Thyroid gland (tissue), 4 donors: ENCODE data around the gene ZNF784.

Experiments
- POLR2A ChIP-seq, 2 donors: fragments of 450-650 bp; IDR thresholded peaks; one replicate each; pipeline ENCODE4 v1.6.1; 2017; ENCODE audit warnings: antibody characterized with exemption in 2 of 2, mild to moderate bottlenecking in 2 of 2, moderate library complexity in 1 of 2
- TF ChIP-seq, protein P1 (sequence below), 6 experiments: fragments of 200-600 bp in 3 of 6; fragments of 450-650 bp in 3 of 6; sonication (generic) in 3 of 6; IDR thresholded peaks; one replicate each; pipeline ENCODE4 v1.5.1; 2016 to 2019; ENCODE audit warnings: antibody characterized with exemption in 6 of 6, mild to moderate bottlenecking in 2 of 6, inconsistent platforms in 1 of 6, moderate library complexity in 1 of 6

GRCh38 chr19:55650126-55650557 is 25.8 kb upstream of the ZNF784 start:
- TF ChIP-seq, protein P1, sequence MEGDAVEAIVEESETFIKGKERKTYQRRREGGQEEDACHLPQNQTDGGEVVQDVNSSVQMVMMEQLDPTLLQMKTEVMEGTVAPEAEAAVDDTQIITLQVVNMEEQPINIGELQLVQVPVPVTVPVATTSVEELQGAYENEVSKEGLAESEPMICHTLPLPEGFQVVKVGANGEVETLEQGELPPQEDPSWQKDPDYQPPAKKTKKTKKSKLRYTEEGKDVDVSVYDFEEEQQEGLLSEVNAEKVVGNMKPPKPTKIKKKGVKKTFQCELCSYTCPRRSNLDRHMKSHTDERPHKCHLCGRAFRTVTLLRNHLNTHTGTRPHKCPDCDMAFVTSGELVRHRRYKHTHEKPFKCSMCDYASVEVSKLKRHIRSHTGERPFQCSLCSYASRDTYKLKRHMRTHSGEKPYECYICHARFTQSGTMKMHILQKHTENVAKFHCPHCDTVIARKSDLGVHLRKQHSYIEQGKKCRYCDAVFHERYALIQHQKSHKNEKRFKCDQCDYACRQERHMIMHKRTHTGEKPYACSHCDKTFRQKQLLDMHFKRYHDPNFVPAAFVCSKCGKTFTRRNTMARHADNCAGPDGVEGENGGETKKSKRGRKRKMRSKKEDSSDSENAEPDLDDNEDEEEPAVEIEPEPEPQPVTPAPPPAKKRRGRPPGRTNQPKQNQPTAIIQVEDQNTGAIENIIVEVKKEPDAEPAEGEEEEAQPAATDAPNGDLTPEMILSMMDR (IDR thresholded peaks at IDR 0.05) = no peak
- TF ChIP-seq POLR2A (IDR thresholded peaks at IDR 0.05) = no peak
